Measurements from ENCODE around the gene DNAJC7. TPM values are rescaled to one million over a fixed set of nuclear protein-coding genes. Genes with fewer than 3 reads are reported as not detected.

DNAJC7 gene
- total RNA-seq, 6 experiments from 2014 or later: 85.0 to 115 (median 100) TPM

DNA sequence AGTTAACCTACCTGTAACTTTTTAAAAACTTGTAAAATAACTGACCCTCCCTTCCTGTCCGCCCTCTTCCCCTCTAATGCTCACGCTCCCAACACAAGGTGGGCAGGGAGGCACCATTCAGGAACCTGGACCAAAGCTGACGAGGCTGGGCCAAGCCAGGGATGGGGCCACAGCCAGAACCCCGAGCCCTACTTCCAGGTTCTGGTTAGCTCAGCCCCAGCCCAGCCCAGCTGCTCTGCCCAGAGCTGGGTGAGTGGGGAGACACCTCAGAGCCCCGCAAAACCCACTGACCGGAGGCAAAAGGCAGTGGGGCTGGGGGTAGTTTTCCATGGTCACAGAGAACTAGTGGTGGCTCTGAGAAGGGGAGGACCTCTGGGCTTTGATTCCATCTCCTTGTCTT, 43.2 kb downstream of the DNAJC7 start:
- H3K4me3 Mint-ChIP-seq: no peak overlapping the region
- peaks cover 7% of the 10 kb centered on the region for H3K27me3 Mint-ChIP-seq (ENCODE audit: insufficient read depth)
- peak overlapping the region; percentile 16; the same call in 1 of the 2 replicates for H3K27ac Mint-ChIP-seq
- H3K36me3 Mint-ChIP-seq (ENCODE audit: low read depth): peaks cover 32% of the 10 kb centered on the region; the same call in 1 of the 2 replicates
- no peaks in the 10 kb centered on the region for H3K9me3 Mint-ChIP-seq
- no peak for TF ChIP-seq CTCF (IDR thresholded peaks at IDR 0.05)
- peaks cover 27% of the 10 kb centered on the region for H3K4me1 Mint-ChIP-seq (ENCODE audit: low read depth)
- DNase-seq: no peak

- Mint-ChIP-seq H3K27me3 (ENCODE audit: insufficient read depth) (peaks cover 7% of the 10 kb centered on the region), H3K4me1 (ENCODE audit: low read depth) (peaks cover 27% of the 10 kb centered on the region), H3K27ac (peak overlapping the region; percentile 16; the same call in 1 of the 2 replicates), H3K9me3 (no peaks in the 10 kb centered on the region), H3K4me3 (no peak overlapping the region), H3K36me3 (ENCODE audit: low read depth) (peaks cover 31% of the 10 kb centered on the region; the same call in 1 of the 2 replicates)
- TF ChIP-seq CTCF (IDR thresholded peaks at IDR 0.05): no peak
- DNase-seq: no peak
Measured at GRCh38 chr17:41973408-41973811, 43.8 kb downstream of the DNAJC7 start.

DNA sequence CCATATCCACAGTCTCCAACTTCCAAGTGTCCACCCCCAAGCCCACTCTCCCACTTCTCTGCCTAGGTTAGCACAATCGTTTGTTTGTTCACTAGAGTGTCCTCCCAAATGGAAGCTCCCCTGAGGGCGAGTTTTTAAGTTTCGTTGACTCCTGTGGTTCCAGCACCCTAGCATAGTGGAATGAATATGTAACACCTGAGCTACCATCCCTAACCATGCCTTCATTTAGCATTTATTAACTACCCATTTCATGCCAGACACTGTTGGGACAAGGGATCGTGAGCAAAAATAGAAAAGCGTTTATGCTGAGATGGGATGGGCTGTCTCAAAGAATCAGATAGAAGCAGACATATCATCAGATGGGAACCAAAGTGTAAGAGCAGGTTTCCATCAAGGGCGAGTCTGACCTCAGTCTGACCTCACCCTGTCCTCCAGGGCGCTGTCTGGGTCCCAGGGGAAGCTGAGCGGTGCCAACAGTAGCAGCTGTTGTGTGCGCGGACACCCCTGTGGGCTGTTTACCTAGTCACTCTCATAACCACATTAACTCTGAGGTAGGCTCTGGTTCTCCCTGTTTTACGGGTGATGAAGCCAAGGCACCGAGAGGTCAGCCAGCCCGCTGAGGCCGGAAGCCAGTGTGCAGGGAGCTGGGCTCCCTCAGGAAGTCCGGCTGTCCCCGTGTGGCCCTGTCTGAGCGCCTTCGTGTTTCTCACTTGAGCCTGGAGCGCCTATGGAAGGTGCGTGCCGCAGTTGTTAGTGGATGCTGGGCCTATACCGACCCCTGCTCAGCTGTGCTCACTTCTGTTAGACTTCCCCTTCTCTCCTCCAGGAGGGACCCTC, 44.5 kb downstream of the DNAJC7 start:
- DNase-seq: no peak
- Mint-ChIP-seq H3K27me3 (ENCODE audit: insufficient read depth) (peaks cover 12% of the 10 kb centered on the region), H3K9me3 (no peaks in the 10 kb centered on the region), H3K36me3 (ENCODE audit: low read depth) (peaks cover 30% of the 10 kb centered on the region), H3K27ac (peak overlapping the region; percentile 52), H3K4me3 (no peak overlapping the region; the same call in 1 of the 2 replicates), H3K4me1 (ENCODE audit: low read depth) (peaks cover 32% of the 10 kb centered on the region)
- no peak for TF ChIP-seq CTCF (IDR thresholded peaks at IDR 0.05)

DNA sequence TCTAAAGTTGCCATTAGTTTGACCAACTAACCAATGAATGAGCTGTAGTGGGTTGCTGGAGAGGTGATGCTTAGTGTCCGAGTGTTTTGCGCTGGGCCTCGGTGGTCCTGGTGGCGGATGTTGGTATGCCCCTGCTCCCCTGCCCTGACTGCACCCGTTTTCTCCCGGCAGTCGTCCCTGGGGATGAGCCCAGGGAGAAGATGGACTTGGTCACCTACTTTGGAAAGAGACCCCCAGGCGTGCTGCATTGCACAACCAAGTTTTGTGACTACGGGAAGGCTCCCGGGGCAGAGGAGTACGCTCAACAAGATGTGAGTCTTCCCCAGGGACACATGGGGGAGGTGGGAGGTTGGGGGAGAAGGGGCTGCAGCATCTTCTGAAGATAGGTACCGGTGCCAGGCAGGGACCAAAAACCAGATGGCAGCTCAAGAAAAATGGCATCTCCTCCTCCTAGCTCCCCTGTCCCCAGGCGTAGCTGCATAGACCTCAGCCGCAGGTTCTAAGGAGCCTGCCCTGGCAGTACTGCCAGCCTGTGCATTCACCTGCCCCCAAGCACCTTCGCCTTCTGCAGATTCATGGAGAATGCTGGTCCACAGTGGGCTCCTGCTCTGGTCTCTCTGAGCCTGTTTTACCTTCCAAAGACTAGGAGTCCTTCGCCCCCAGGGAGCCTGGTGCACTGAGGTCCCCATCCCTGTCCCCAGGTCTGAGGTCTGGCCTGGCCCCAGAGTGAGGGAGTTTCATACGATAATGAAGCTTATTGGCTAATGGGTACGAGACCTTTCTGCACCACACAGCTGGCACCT, 45.3 kb downstream of the DNAJC7 start:
- peaks cover 30% of the 10 kb centered on the region for H3K4me1 Mint-ChIP-seq (ENCODE audit: low read depth)
- peaks cover 29% of the 10 kb centered on the region for H3K36me3 Mint-ChIP-seq (ENCODE audit: low read depth)
- no peak overlapping the region; the same call in 1 of the 2 replicates for H3K4me3 Mint-ChIP-seq
- no peak for TF ChIP-seq CTCF (IDR thresholded peaks at IDR 0.05)
- no peak for DNase-seq
- H3K27ac Mint-ChIP-seq: peak overlapping the region; percentile 52
- H3K27me3 Mint-ChIP-seq (ENCODE audit: insufficient read depth): peaks cover 14% of the 10 kb centered on the region
- H3K9me3 Mint-ChIP-seq: no peaks in the 10 kb centered on the region

DNA sequence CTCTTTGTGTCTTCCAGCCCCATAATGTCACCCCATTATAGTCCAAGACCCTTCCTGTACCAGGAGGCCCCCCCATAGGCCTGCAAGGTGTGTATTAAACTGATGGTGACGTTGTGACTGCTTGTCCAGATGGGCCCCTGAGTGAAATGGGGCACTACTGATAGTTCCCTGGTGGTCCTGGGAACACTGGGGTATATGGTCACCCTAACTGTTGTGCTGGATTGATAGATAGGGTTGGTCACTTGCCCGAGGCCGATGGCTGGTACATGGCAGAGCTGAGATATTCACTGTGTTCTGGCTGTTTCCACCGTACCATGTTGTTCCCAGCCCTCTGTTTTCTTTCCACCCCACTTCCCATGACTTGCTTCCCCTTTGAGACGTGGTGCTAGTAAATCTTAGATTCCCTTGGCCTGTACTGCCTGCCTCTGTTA, 46.3 kb downstream of the DNAJC7 start:
- peaks cover 26% of the 10 kb centered on the region for H3K36me3 Mint-ChIP-seq (ENCODE audit: low read depth)
- no peak overlapping the region for H3K4me3 Mint-ChIP-seq
- H3K27ac Mint-ChIP-seq: peak overlapping the region; percentile 35; the same call in 1 of the 2 replicates

More for the DNA sequence above, 46.3 kb downstream of the DNAJC7 start:
- no peaks in the 10 kb centered on the region for H3K9me3 Mint-ChIP-seq
- no peak for TF ChIP-seq CTCF (IDR thresholded peaks at IDR 0.05)
- H3K27me3 Mint-ChIP-seq (ENCODE audit: insufficient read depth): peaks cover 14% of the 10 kb centered on the region
- peaks cover 23% of the 10 kb centered on the region for H3K4me1 Mint-ChIP-seq (ENCODE audit: low read depth)
- DNase-seq: no peak
